Activated CD4-positive, alpha-beta memory T cell treated with anti-CD3 and anti-CD28 coated beads, Interleukin-2, amount 10 ng/mL, durations not matched to agents 7 days and 5 days (primary cell): ENCODE data around the gene KRTAP10-4. TPM values are rescaled to one million over a fixed set of nuclear protein-coding genes. Genes with fewer than 3 reads are reported as not detected.
A peak's percentile ranks its signal among the peaks of the same experiment; 100 is the strongest.
"Not testable (repeated sequence)": the region's sequence is repeated elsewhere in the genome, so short reads cannot be mapped to it uniquely, and the experiment has no call there.

Source experiments
- CTCF ChIA-PET: fragments of 350-600 bp; sonication (Branson Sonifier 250); formaldehyde crosslinking; loops from one replicate; lab custom pipeline; 2021; ENCODE audit warnings: antibody characterized with exemption, inconsistent platforms; lab: Charles Lee
- POLR2A ChIA-PET: fragments of 350-600 bp; sonication (Branson Sonifier 250); formaldehyde crosslinking; loops from one replicate; lab custom pipeline; 2021; ENCODE audit warnings: antibody characterized with exemption; lab: Charles Lee
- DNase-seq: peaks from one replicate; pipeline ENCODE4 v3.0.0-alpha.2; 2020
- H3K27ac Mint-ChIP-seq: one replicate; pipeline ENCODE4 v1.8.0; 2021; ENCODE audit warnings: mild to moderate bottlenecking, mixed read lengths
- H3K27me3 Mint-ChIP-seq: one replicate; pipeline ENCODE4 v1.8.0; 2021; ENCODE audit warnings: mixed read lengths
- H3K36me3 Mint-ChIP-seq: one replicate; pipeline ENCODE4 v1.8.0; 2021; ENCODE audit warnings: low read depth, mixed read lengths
- H3K4me1 Mint-ChIP-seq: one replicate; pipeline ENCODE4 v1.8.0; 2021; ENCODE audit warnings: mixed read lengths
- H3K4me3 Mint-ChIP-seq: one replicate; pipeline ENCODE4 v1.8.0; 2021; ENCODE audit warnings: mild to moderate bottlenecking, mixed read lengths
- H3K9me3 Mint-ChIP-seq: one replicate; pipeline ENCODE4 v1.8.0; 2021; ENCODE audit warnings: mixed read lengths
- total RNA-seq, 2 experiments: library from RNA; stranded (reverse); gene quantifications; one replicate each; pipeline ENCODE4 v1.2.3, GENCODE V29; 2021

Gene KRTAP10-4
- total RNA-seq, 2 experiments from 2014 or later, result not detected

DNA sequence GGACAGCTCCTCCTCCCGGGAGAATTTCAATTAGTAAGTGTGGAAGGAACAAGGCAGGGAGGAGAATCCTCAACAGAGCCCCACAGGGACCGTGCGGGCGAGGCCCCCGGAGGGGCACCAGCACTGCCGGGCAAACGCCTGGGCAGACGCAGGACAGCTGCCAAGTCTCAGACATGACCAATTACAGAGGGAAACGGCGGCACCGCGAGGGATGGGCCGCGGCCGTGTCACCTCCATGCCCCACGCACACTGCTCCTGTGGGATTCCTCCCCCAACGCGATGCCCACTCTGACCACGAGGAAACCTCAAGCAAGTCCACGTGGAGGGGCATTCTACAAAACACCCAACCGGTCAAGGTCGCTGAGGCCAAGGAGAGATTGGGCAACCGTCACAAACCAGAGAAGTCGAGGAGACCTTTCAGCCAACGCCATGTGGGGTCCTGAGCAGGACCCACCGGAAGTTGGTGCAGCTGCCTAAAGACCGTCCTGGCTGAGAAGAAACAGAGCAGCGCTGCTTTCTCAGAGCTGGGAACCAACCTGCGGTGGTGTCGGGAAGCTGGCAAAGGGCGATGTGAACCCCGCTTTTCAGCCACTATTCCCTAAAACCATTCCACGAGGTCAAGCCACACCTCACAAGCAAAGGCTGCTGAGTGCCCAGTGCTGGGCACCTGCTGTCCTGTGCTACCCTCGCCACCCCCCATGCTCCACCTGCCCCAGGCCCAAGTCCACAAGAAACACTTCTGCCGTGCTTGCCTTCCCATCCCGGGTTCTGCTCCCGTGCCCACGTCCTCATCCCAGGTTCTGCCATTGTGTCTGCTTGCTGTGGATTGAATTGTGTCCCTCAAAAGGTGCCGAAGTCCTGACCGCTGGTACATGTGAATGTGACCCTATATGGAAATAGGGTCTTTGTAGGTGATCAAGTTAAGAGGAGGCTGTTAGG, 1.4 kb upstream of the KRTAP10-4 start:
- ChIA-PET POLR2A (no interaction called here), CTCF (no interaction called here)
- peaks cover 2% of the 10 kb centered on the region for H3K4me1 Mint-ChIP-seq
- no peak overlapping the region for H3K4me3 Mint-ChIP-seq
- H3K27me3 Mint-ChIP-seq, result peaks cover 3% of the 10 kb centered on the region
- DNase-seq, result peak; percentile 9
- H3K9me3 Mint-ChIP-seq, result peaks cover 9% of the 10 kb centered on the region
- H3K36me3 Mint-ChIP-seq, result no peaks in the 10 kb centered on the region
- H3K27ac Mint-ChIP-seq, result no peak overlapping the region

DNA sequence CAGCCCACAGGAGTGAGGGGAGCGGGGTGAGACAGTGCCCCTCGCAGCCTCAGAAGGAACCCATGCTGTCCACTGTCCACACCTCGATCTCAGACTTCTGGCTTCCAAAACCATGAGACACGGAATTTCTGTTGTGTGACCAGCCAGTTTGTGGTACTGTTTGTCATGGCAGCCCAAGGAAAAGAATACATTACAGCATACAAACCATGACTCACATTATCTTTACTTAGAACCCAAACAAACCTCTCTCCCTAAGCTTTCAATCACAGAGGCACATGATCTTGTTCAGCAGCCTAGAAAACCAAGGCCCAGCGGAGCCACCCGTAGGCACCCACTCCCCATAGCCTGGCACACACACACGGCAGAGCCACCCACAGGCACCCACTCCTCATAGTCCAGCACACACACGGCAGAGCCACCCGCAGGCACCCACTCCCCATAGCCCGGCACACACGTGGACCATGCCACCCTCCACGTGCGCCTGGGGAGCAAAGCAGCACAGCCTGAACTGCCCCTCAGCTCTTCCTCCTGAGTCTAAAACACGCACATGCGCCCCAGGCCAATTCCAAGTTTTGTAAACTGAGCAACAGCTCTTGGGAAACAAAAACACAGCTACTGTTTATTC, 458 bp upstream of the KRTAP10-4 start:
- POLR2A ChIA-PET, result no interaction called here
- CTCF ChIA-PET, result interaction anchor here (0.7 kb wide), 1 partner anchor 19 kb away, joined by 3 read pairs; the partner anchor contains the start of gene KRTAP10-6
- peaks cover 16% of the 10 kb centered on the region for H3K9me3 Mint-ChIP-seq
- H3K36me3 Mint-ChIP-seq, result peaks cover 3% of the 10 kb centered on the region
- peaks cover 2% of the 10 kb centered on the region for H3K27me3 Mint-ChIP-seq
- no peak overlapping the region for H3K4me3 Mint-ChIP-seq
- DNase-seq, result no peak
- H3K27ac Mint-ChIP-seq, result no peak overlapping the region
- peaks cover 2% of the 10 kb centered on the region for H3K4me1 Mint-ChIP-seq

DNA sequence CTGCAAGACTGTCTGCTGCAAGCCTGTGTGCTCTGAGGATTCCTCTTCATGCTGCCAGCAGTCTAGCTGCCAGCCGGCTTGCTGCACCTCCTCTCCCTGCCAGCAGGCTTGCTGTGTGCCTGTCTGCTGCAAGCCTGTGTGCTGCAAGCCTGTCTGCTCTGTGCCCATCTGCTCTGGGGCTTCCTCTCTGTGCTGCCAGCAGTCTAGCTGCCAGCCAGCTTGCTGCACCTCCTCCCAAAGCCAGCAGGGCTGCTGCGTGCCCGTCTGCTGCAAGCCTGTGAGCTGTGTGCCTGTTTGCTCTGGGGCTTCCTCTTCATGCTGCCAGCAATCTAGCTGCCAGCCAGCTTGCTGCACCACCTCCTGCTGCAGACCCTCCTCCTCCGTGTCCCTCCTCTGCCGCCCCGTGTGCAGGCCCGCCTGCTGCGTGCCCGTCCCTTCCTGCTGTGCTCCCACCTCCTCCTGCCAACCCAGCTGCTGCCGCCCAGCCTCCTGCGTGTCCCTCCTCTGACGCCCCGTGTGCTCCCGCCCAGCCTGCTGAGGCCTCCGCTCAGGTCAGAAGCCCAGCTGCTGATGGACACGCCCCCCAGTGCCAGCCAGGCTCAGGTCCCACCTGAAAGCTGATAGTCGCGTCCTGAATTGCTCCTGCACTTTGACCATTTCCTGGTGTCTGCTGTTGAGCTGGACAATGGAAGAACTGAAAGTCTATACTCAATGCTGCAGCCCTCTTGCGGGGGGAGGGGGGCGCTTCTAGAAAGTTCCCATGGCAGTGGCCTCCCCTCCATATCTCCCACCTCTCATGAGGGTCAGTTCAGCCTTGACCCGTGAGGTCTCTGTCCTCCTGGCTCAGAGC, 1.2 kb downstream of the KRTAP10-4 start:
- Mint-ChIP-seq H3K36me3 (peaks cover 3% of the 10 kb centered on the region), H3K27ac (no peak overlapping the region), H3K27me3 (peaks cover 2% of the 10 kb centered on the region), H3K4me1 (peaks cover 2% of the 10 kb centered on the region), H3K4me3 (no peak overlapping the region), H3K9me3 (peaks cover 22% of the 10 kb centered on the region)
- ChIA-PET POLR2A (no interaction called here), CTCF (interaction anchor here (0.9 to 1.0 kb wide), 2 partner anchors 166 to 219 kb away, joined by 3 read pairs; no protein-coding TSS in a partner anchor)
- no peak for DNase-seq

DNA sequence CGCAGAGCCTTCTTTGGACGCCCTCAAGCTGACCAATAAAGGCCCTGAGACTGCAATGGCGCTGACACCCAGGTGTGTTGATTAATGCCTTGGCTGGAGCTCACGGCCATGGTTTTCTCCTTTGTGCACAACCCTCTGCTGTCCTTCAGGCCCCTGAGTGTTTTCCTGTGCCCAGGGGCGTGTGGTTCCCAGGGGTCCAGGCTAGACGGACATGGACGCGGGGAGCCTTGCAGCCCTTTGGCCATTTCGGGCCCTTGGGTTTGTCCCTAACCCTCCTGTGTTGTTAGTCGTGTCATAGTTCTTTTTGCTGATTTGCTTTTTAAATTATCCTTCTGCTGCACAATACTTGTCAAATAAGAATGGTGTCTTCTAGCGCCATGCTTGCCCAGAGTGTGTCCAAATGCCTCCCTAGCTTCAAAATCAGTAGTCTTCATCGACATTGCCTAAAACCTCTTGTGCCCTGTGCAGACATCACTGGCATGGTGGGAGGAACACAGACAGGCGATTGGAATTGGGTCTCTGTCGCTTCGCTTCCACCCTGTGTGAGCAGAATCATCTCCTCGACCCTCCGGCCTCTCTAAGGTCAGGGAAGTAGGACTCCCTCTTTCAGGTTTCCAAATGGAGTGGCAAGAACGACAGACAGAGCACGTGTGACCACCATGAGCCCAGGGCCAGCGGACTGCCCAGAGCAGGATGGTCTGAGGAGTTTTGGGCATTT, 1.9 kb downstream of the KRTAP10-4 start:
- peaks cover 3% of the 10 kb centered on the region for H3K36me3 Mint-ChIP-seq
- no peak overlapping the region for H3K4me3 Mint-ChIP-seq
- ChIA-PET CTCF (no interaction called here), POLR2A (no interaction called here)
- H3K9me3 Mint-ChIP-seq, result peaks cover 24% of the 10 kb centered on the region
- peaks cover 2% of the 10 kb centered on the region for H3K27me3 Mint-ChIP-seq
- H3K4me1 Mint-ChIP-seq, result peaks cover 2% of the 10 kb centered on the region
- no peak overlapping the region for H3K27ac Mint-ChIP-seq
- DNase-seq, result no peak

DNA sequence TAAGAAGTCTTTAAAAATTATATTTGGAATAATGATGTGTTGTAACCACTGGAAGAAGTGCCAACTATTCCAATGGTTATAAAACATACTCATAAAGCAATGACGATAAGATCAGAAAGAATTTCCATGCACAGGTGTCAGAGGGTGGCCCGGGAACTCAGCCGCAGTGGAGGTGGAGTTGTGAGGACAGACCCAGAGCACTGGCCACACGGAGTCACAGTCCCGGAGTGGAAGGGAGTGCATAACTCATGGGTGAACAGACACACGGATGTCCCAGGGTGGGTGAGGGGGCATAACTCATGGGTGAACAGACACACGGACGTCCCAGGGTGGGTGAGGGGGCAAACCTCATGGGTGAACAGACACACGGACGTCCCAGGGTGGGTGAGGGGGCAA, 2.5 kb downstream of the KRTAP10-4 start:
- CTCF ChIA-PET, result no interaction called here
- no peak for DNase-seq
- Mint-ChIP-seq H3K27ac (no peak overlapping the region), H3K4me1 (peaks cover 2% of the 10 kb centered on the region), H3K36me3 (peaks cover 3% of the 10 kb centered on the region), H3K9me3 (peaks cover 28% of the 10 kb centered on the region), H3K27me3 (peaks cover 2% of the 10 kb centered on the region), H3K4me3 (no peak overlapping the region)
- POLR2A ChIA-PET, result no interaction called here

DNA sequence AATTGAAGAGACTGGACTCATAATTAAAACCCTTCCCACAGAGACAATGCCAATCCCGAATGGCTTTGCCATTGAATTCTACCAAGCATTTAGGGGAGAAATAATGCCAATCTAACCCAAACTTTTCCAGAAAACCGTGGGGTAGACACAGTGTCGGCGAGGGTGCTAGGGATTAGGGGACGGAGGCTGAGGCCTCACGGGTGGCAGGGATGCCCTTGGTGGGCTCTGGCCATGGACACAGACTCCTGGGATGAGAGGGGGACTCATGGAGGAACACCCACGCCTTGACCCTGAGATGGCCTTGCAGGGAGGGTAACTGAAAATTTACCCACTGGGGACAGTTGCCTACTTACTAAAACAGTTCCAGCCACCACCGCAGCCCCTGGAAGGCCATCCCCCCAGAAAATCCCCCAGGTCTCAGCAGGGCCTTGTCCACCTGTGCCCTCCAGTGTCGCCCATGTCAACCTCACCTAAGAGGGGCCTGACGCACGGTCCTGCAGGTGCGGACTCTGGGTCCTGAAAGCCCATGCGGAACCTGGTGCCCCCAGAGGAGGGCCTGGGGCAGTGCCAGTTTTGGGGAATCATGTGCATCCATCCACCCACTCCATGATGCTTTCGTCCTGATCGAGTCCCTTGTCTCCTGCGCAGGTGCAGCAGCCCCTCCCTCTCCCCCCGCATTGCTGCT, 5.0 kb downstream of the KRTAP10-4 start:
- POLR2A ChIA-PET, result interaction anchor here (1.1 kb wide), 1 partner anchor 14 kb away, joined by 3 read pairs; the partner anchor contains the start of gene KRTAP10-6

DNA sequence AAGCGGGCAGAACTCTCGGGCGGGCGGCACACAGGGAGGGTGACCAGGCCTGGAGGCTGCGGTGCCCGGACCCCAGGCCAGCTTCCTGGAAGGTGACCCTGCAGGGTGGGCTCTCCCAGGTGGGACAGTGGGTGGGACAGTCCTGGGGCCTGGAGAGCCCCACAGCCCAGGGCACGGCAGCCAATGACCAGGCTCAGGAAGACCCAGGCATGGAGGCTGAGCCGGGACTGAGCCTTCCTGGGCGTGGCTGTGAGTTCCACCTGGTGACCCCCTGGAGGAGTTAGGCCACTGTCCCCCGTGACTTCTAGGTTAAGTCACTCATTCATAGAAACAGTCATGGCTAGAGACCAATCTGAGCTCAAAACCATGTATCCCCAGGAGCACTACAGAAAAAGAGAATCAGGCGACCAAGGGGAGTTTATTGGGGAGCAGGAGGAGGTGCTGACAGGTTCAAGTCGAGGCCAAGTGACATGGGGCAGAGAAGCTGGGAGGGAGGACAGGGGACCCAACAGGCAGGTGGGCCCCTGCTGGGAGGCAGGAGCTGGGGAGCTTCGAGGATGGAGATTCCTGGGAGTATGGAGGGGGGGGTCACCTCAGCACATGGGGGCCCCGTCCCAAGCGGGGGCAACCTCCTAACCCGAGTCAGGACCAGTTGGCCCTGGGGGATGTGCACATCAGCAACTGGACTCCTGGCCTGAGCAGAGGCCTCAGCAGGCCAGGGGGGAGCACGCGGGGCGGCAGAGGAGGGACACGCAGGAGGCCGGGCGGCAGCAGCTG, 5.7 kb downstream of the KRTAP10-4 start:
- H3K4me1 Mint-ChIP-seq, result peaks cover 10% of the 10 kb centered on the region
- ChIA-PET POLR2A (no interaction called here), CTCF (no interaction called here)
- H3K36me3 Mint-ChIP-seq, result peaks cover 6% of the 10 kb centered on the region
- peaks cover 5% of the 10 kb centered on the region for H3K27me3 Mint-ChIP-seq
- no peak overlapping the region for H3K27ac Mint-ChIP-seq
- no peak for DNase-seq
- H3K9me3 Mint-ChIP-seq, result peaks cover 35% of the 10 kb centered on the region
- H3K4me3 Mint-ChIP-seq, result no peak overlapping the region

More for the DNA sequence above, 5.0 kb downstream of the KRTAP10-4 start:
- Mint-ChIP-seq H3K9me3 (peaks cover 35% of the 10 kb centered on the region), H3K27me3 (peaks cover 5% of the 10 kb centered on the region), H3K27ac (no peak overlapping the region), H3K4me1 (peaks cover 3% of the 10 kb centered on the region), H3K36me3 (peaks cover 6% of the 10 kb centered on the region), H3K4me3 (no peak overlapping the region)
- CTCF ChIA-PET, result no interaction called here
- no peak for DNase-seq

DNA sequence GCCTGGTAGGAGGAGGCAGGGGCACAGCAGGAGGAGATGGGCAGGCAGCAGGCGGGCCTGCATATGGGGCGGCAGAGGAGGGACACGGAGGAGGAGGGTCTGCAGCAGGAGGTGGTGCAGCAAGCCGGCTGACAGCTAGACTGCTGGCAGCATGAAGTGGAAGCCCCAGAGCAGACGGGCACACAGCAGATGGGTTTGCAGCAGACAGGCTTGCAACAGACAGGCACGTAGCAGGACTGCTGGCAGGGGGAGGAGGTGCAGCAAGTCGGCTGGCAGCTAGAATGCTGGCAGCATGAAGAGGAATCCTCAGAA, 6.3 kb downstream of the KRTAP10-4 start:
- Mint-ChIP-seq H3K36me3 (peaks cover 6% of the 10 kb centered on the region), H3K4me3 (no peak overlapping the region), H3K27me3 (peaks cover 6% of the 10 kb centered on the region), H3K4me1 (peaks cover 13% of the 10 kb centered on the region), H3K9me3 (peaks cover 35% of the 10 kb centered on the region), H3K27ac (no peak overlapping the region)
- no peak for DNase-seq
- ChIA-PET CTCF (no interaction called here), POLR2A (no interaction called here)

DNA sequence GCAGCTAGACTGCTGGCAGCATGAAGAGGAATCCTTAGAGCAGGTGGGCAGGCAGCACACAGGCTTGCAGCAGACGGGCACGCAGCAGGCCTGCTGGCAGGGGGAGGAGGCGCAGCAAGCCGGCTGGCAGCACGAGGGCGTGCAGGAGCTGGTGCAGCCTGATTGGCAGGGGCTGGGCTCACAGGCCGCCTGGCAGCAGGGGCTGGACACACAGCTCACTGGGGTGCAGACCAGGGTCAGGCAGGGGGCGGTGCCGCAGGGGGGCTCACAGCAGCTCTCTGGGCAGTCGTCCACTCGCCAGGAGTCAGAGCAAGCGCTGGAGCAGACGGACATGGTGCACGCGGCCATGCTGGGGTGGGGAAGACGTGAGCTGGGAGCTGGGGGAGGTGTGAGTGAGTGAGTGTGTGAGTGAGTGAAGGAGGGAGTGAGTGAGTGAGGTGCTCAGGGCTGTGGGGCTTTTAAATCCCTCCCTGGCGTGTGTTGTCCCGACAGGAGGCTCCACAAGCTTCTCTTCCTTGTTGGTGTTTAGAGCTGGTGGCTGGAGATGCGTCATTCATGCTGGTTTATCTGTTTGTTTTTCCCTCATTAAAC, 6.8 kb downstream of the KRTAP10-4 start, which contains the start of gene KRTAP10-5:
Gene KRTAP10-5 (minus strand): TSS at position 374 of the 591 bp plus-strand sequence. CDS start 26 bp downstream, at position 348.
- POLR2A ChIA-PET, DNase-seq, H3K36me3 Mint-ChIP-seq, CTCF ChIA-PET, H3K4me3 Mint-ChIP-seq, H3K27ac Mint-ChIP-seq, H3K27me3 Mint-ChIP-seq: not testable (repeated sequence)
- H3K4me1 Mint-ChIP-seq, result peaks cover 13% of the 10 kb centered on the region
- H3K9me3 Mint-ChIP-seq, result peaks cover 35% of the 10 kb centered on the region

DNA sequence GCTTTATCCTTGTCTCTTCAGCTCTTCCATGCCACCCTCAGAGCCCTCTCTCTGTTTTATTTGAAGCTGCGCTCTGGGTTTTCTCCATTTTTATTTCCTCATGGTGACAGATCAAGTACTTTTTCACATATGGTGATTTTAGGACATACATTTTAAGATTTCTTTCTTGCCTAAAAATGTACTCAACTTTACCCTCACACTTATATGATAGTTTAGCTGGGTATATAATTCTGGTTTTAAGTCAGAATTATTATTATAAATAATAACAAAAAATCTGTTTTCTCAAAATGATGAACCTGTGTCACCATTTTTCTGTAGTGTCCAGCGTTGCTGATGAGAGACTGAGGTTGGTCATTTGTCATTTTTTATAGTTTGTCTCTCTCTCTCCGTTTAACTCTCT, 7.6 kb downstream of the KRTAP10-4 start:
- CTCF ChIA-PET, result no interaction called here
- H3K36me3 Mint-ChIP-seq, result peaks cover 6% of the 10 kb centered on the region
- peaks cover 16% of the 10 kb centered on the region for H3K27me3 Mint-ChIP-seq
- POLR2A ChIA-PET, result no interaction called here
- no peak overlapping the region for H3K4me3 Mint-ChIP-seq
- peaks cover 13% of the 10 kb centered on the region for H3K4me1 Mint-ChIP-seq
- DNase-seq, result no peak
- peaks cover 31% of the 10 kb centered on the region for H3K9me3 Mint-ChIP-seq
- H3K27ac Mint-ChIP-seq, result no peak overlapping the region

DNA sequence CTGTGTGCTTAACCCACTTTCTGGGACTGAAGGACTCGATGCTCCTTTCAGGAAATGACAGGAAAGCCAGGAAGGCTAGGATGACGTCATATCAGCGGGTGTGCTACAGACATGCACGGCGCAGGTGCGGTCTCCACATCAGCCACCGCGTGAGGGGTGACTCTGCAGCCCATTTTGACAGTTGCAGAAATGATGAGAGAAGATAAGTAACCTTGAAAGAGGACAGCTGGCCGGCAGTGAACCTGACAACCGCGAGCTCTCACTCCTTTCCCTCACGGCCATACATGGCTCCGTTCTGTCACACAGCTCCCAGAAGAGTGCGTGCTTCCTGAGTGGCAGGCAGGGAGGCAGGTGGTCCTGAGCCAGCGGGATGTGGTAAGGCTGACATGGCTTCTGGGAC, 8.5 kb downstream of the KRTAP10-4 start:
- peaks cover 26% of the 10 kb centered on the region for H3K9me3 Mint-ChIP-seq
- CTCF ChIA-PET, result no interaction called here

More for the DNA sequence above, 8.5 kb downstream of the KRTAP10-4 start:
- Mint-ChIP-seq H3K27ac (no peak overlapping the region), H3K36me3 (peaks cover 6% of the 10 kb centered on the region), H3K27me3 (peaks cover 24% of the 10 kb centered on the region), H3K4me1 (peaks cover 13% of the 10 kb centered on the region), H3K4me3 (no peak overlapping the region)
- POLR2A ChIA-PET, result interaction anchor here (0.8 kb wide), 1 partner anchor 35 kb away, joined by 3 read pairs; no protein-coding TSS in a partner anchor
- DNase-seq, result no peak
